NCI-H510A treated with DMSO at 0.1 percent for 48 hours (cell line): ENCODE measurements around the gene SLC9A8.
A peak's percentile ranks its signal among the peaks of the same experiment; 100 is the strongest.

ENCODE experiments used
- DNase-seq: peaks from one replicate; lab custom pipeline; 2025; lab: John Stamatoyannopoulos, UW

Gene SLC9A8

GRCh38 chr20:49877386-49877921, 64.8 kb downstream of the SLC9A8 start:
- no peak for DNase-seq

- DNase-seq: no peak
These were observed 66.3 kb downstream of the SLC9A8 start for GRCh38 chr20:49878977-49879376.

- no peak for DNase-seq
These were observed 67.5 kb downstream of the SLC9A8 start for GRCh38 chr20:49880177-49880576.

- DNase-seq: no peak
These were observed 68.3 kb downstream of the SLC9A8 start for GRCh38 chr20:49880724-49881445.

- no peak for DNase-seq
These were observed 69.7 kb downstream of the SLC9A8 start for GRCh38 chr20:49882171-49882970.

GRCh38 chr20:49883246-49883802, 70.7 kb downstream of the SLC9A8 start:
- DNase-seq: no peak

- DNase-seq: no peak
These were observed 73.1 kb downstream of the SLC9A8 start for GRCh38 chr20:49885558-49886332.

- no peak for DNase-seq
These were observed 74.1 kb downstream of the SLC9A8 start for GRCh38 chr20:49886571-49887213.

GRCh38 chr20:49887251-49888211, 74.9 kb downstream of the SLC9A8 start:
- DNase-seq: no peak

GRCh38 chr20:49888212-49889000, 75.8 kb downstream of the SLC9A8 start:
- peak; percentile 71 for DNase-seq

- no peak for DNase-seq
These were observed 76.6 kb downstream of the SLC9A8 start for GRCh38 chr20:49889001-49889934.

- DNase-seq: no peak
These were observed 77.3 kb downstream of the SLC9A8 start for GRCh38 chr20:49889935-49890333.

GRCh38 chr20:49890471-49891361, 78.1 kb downstream of the SLC9A8 start:
- DNase-seq: no peak

GRCh38 chr20:49891476-49892110, 79.0 kb downstream of the SLC9A8 start:
- DNase-seq: no peak

GRCh38 chr20:49892260-49892659, 79.6 kb downstream of the SLC9A8 start:
- DNase-seq: no peak

- no peak for DNase-seq
These were observed 80.2 kb downstream of the SLC9A8 start for GRCh38 chr20:49892817-49893216.
